ENCODE data around the gene MSI2.

DNA sequence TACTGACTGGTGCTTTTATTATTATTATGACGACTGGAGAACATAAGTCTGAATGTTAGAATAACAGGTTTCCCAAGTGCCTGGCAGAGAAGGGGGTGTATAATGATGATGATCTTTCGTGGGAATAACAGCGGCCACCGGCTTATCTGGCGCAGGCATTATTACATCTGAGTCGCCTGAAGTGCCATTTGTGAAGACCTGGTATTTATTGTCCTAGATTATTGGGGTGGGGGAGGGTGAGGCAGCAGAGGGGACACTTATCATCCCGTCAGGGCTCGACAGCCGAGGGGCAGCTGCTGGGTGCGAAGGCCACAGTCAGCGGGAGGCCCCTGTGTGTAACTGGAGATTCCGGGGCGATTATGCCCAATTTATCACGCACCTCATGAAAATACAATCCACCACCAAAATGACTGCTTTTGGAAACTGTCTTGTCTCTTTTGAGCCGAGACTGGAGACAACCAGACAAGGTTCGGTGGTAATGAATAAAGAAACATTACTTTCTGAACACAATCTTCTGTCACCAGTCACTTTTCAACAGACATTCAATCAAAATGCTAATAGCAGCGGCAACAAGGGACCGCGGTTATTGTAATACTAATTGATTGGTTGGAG is 289.5 kb downstream of the MSI2 start:
- no peak for TF ChIP-seq TEAD4 (IDR thresholded peaks at IDR 0.05)
- TF ChIP-seq FOXM1 (IDR thresholded peaks at IDR 0.05; ENCODE audit: borderline replicate concordance, low read depth), result no peak
- no peak for TF ChIP-seq ZBTB7A (IDR thresholded peaks at IDR 0.05; ENCODE audit: low read depth)
- no peak for TF ChIP-seq NFIC (IDR thresholded peaks at IDR 0.05)
- no peak for TF ChIP-seq RAD21 (IDR thresholded peaks at IDR 0.05; ENCODE audit: low read depth)
- no peak for TF ChIP-seq EP300 (IDR thresholded peaks at IDR 0.05; ENCODE audit: borderline replicate concordance)

All from Ishikawa (cell line).